ENCODE data around the gene PAQR9. TPM values are rescaled to one million over a fixed set of nuclear protein-coding genes. Genes with fewer than 3 reads are reported as not detected.

PAQR9 gene
- total and polyA plus RNA-seq, 2 experiments from 2014 or later = 0.68 to 1.0 TPM

DNA sequence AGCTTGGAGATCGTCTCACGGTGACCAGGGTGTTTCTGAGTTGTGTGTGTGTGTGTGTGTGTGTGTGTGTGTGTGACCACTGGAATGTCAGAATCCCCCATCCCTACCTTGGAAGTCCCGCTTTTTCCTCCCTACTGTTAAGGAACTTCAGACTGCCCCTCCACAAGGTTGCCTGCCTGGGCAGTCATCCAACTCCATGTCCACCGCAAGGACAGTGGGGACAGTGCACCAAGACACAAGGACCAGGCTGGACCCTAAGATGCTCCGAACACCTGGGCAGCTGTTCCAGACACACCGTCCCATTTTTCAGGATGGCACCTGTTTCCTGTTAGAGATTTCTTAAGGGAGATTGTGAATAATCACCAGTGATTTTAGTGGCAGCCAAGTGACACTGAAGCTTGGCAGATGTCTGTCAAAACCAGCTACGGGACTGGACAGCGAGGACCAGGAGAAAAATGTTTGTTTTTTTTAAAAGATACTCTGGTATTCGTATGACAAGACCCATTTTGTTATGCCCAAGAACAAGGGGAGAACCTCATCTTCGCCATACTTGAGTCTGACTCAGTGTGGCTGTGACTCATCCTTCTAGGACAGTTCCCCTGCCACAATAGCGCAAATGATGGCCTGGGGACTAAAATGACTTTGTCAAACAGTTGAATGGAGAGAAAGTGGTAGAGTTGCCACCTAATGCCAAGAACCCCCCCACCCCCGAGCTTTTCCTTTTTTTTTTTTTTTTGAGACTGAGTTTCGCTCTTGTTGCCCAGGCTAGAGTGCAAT, 15.5 kb downstream of the PAQR9 start:
- Histone ChIP-seq H3K27ac (no peak overlapping the region), H3K9me3 (ENCODE audit: low read depth) (no peaks in the 10 kb centered on the region), H3K4me3 (no peak overlapping the region), H3K27me3 (no peaks in the 10 kb centered on the region), H3K4me1 (ENCODE audit: low read depth) (no peaks in the 10 kb centered on the region), H3K36me3 (no peaks in the 10 kb centered on the region)
- no peak for DNase-seq (ENCODE audit: low read depth in 1 of 2, low spot score in 1 of 2)
- TF ChIP-seq, protein P1, sequence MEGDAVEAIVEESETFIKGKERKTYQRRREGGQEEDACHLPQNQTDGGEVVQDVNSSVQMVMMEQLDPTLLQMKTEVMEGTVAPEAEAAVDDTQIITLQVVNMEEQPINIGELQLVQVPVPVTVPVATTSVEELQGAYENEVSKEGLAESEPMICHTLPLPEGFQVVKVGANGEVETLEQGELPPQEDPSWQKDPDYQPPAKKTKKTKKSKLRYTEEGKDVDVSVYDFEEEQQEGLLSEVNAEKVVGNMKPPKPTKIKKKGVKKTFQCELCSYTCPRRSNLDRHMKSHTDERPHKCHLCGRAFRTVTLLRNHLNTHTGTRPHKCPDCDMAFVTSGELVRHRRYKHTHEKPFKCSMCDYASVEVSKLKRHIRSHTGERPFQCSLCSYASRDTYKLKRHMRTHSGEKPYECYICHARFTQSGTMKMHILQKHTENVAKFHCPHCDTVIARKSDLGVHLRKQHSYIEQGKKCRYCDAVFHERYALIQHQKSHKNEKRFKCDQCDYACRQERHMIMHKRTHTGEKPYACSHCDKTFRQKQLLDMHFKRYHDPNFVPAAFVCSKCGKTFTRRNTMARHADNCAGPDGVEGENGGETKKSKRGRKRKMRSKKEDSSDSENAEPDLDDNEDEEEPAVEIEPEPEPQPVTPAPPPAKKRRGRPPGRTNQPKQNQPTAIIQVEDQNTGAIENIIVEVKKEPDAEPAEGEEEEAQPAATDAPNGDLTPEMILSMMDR (IDR thresholded peaks at IDR 0.05; ENCODE audit: low read depth, low read length) = no peak

DNA sequence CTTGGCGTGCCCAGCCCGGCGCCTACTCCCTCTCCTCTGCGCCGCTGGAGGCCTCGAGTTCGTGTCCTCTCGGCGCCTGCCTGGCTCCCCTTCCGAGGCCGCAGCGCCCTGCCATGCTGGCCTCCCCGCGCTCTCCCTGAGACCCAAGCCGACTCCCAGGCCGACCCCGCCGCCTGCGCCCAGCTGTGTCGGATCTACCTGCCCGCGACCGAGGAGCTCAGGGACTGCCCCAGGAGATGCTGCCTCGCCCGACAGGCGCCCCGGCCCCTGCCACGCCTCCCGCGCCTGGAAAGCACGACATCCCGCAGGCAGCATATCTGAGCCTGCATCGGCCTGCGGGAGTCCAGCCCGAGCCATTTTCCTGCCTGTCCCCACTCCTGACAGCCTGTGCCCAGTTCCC, 16.1 kb downstream of the PAQR9 start:
- Histone ChIP-seq H3K4me1 (ENCODE audit: low read depth) (no peaks in the 10 kb centered on the region), H3K27ac (no peak overlapping the region), H3K27me3 (no peaks in the 10 kb centered on the region), H3K9me3 (ENCODE audit: low read depth) (no peaks in the 10 kb centered on the region), H3K36me3 (no peaks in the 10 kb centered on the region), H3K4me3 (no peak overlapping the region)
- no peak for DNase-seq (ENCODE audit: low read depth in 1 of 2, low spot score in 1 of 2)
- TF ChIP-seq, protein P1 (IDR thresholded peaks at IDR 0.05; ENCODE audit: low read depth, low read length) = no peak

DNA sequence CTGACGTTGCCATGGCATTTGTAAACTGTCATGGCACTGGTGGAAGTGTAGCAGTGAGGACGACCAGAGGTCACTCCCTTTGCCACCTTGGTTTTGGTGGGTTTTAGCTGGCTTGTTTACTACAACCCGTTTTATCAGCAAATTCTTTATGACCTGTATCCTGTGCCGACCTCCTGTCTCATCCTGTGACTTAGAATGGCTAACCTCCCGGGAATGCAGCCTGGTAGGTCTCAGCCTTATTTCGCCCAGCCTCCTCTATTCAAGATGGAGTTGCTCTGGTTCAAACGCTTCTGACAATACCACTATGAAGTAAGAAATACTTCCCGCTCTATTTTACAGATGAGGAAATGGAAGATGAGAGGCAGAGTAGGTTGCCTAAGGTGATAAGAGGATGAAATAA, 16.6 kb downstream of the PAQR9 start:
- TF ChIP-seq, protein P1 (IDR thresholded peaks at IDR 0.05; ENCODE audit: low read depth, low read length) = no peak
- no peaks in the 10 kb centered on the region for H3K4me1 ChIP-seq (ENCODE audit: low read depth)
- H3K36me3 ChIP-seq = no peaks in the 10 kb centered on the region
- H3K9me3 ChIP-seq (ENCODE audit: low read depth) = no peaks in the 10 kb centered on the region
- H3K27ac ChIP-seq = no peak overlapping the region
- H3K27me3 ChIP-seq = no peaks in the 10 kb centered on the region
- no peak for DNase-seq (ENCODE audit: low read depth in 1 of 2, low spot score in 1 of 2)
- no peak overlapping the region for H3K4me3 ChIP-seq

DNA sequence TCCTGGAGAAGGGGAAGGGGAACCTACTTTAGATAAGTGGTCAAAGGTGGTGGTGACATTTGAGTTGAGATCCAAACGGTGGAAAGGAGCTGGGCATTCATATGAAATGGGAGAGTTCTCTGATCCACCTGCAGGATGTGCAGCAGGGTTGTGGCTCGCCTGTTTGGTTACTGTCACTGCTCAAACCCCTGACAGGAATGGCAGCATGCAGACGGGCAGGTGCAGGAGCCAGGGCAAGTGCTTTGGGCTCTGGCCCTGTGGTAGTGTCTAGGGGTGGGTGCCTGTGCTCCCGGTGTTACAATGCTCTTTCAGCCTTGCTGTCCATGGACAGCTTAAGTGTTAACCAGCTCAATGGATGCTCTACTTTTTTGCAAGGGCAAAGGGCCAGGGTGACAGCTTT, 18.5 kb downstream of the PAQR9 start:
- no peaks in the 10 kb centered on the region for H3K4me1 ChIP-seq (ENCODE audit: low read depth)
- H3K4me3 ChIP-seq = no peak overlapping the region
- H3K27me3 ChIP-seq = no peaks in the 10 kb centered on the region
- no peaks in the 10 kb centered on the region for H3K36me3 ChIP-seq
- H3K27ac ChIP-seq = no peak overlapping the region
- H3K9me3 ChIP-seq (ENCODE audit: low read depth) = no peaks in the 10 kb centered on the region
- TF ChIP-seq, protein P1 (IDR thresholded peaks at IDR 0.05; ENCODE audit: low read depth, low read length) = no peak
- DNase-seq (ENCODE audit: low read depth in 1 of 2, low spot score in 1 of 2) = no peak

DNA sequence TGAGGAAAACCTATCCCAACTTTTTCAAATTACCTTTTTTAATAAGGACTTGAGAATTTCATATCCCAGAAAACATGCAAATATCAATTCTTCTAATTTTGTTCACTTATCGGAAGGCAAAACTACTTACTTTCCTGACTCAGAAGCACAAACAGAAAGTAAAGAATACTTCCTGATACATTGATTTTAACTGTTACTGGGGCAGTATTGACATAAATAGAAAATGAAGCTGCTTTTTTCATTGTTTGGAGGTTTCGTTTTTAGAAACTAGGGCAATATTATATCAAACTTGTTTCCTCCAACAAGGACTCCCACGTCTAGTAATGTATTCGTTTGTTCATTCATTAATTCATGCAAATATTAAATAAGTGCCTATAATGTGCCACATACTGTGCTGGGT, 19.1 kb downstream of the PAQR9 start:
- DNase-seq (ENCODE audit: low read depth in 1 of 2, low spot score in 1 of 2) = no peak
- TF ChIP-seq, protein P1 (IDR thresholded peaks at IDR 0.05; ENCODE audit: low read depth, low read length) = no peak
- Histone ChIP-seq H3K4me3 (no peak overlapping the region), H3K4me1 (ENCODE audit: low read depth) (no peaks in the 10 kb centered on the region), H3K9me3 (ENCODE audit: low read depth) (no peaks in the 10 kb centered on the region), H3K36me3 (no peaks in the 10 kb centered on the region), H3K27ac (no peak overlapping the region), H3K27me3 (no peaks in the 10 kb centered on the region)

Measured in cardiac muscle cell (in vitro differentiated cells and primary cell).